ENCODE results near the gene CYP3A5.

- TF ChIP-seq, protein P1, sequence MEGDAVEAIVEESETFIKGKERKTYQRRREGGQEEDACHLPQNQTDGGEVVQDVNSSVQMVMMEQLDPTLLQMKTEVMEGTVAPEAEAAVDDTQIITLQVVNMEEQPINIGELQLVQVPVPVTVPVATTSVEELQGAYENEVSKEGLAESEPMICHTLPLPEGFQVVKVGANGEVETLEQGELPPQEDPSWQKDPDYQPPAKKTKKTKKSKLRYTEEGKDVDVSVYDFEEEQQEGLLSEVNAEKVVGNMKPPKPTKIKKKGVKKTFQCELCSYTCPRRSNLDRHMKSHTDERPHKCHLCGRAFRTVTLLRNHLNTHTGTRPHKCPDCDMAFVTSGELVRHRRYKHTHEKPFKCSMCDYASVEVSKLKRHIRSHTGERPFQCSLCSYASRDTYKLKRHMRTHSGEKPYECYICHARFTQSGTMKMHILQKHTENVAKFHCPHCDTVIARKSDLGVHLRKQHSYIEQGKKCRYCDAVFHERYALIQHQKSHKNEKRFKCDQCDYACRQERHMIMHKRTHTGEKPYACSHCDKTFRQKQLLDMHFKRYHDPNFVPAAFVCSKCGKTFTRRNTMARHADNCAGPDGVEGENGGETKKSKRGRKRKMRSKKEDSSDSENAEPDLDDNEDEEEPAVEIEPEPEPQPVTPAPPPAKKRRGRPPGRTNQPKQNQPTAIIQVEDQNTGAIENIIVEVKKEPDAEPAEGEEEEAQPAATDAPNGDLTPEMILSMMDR (IDR thresholded peaks at IDR 0.05; ENCODE audit: poor library complexity): no peak
- no peak for TF ChIP-seq EZH2phosphoT487 (IDR thresholded peaks at IDR 0.05; ENCODE audit: low read depth, severe bottlenecking, unreplicated experiment)
- no peak for TF ChIP-seq EZH2 (IDR thresholded peaks at IDR 0.05; ENCODE audit: borderline replicate concordance)
These were observed at the start of gene CYP3A5 for GRCh38 chr7:99679400-99680191.
